IMR-90 (cell line): ENCODE data around the gene ADGRF3.

ENCODE experiments used
- CTCF ChIP-seq: conservative IDR thresholded peaks from 2 replicates; pipeline ENCODE4 v1.5.1; 2012; ENCODE audit warnings: mild to moderate bottlenecking, low read depth, low read length, improper control_type of control experiment
- POLR2A ChIP-seq: IDR thresholded peaks from 2 replicates; pipeline ENCODE4 v1.6.1; 2012; ENCODE audit warnings: mild to moderate bottlenecking, low read depth, low read length
- SMC3 ChIP-seq: fragments of 150-350 bp; IDR thresholded peaks from 2 replicates; pipeline ENCODE4 v1.6.1; 2016; ENCODE audit warnings: low read depth, mild to moderate bottlenecking, antibody characterized with exemption, low read length, moderate library complexity

- TF ChIP-seq SMC3 (no peak), CTCF (no peak), POLR2A (no peak)
Observed at GRCh38 chr2:26359886-26360473, 13.4 kb upstream of the ADGRF3 start.
